IMR-90 (cell line): Measurements from ENCODE around the gene FOXC2.

Source experiments
- BHLHE40 ChIP-seq: fragments of 150-350 bp; IDR thresholded peaks from 2 replicates; pipeline ENCODE4 v1.6.1; 2016; ENCODE audit warnings: mild to moderate bottlenecking, low read depth, low read length
- CEBPB ChIP-seq: IDR thresholded peaks from 2 replicates; pipeline ENCODE4 v1.6.1; 2012; ENCODE audit warnings: low read depth, low read length, improper control_type of control experiment
- CHD1 ChIP-seq: IDR thresholded peaks from 2 replicates; pipeline ENCODE4 v1.6.1; 2012; ENCODE audit warnings: low read depth, low read length, improper control_type of control experiment
- CTCF ChIP-seq: conservative IDR thresholded peaks from 2 replicates; pipeline ENCODE4 v1.5.1; 2012; ENCODE audit warnings: mild to moderate bottlenecking, low read depth, low read length, improper control_type of control experiment
- ELK1 ChIP-seq: fragments of 150-350 bp; IDR thresholded peaks from 2 replicates; pipeline ENCODE4 v1.6.1; 2016; ENCODE audit warnings: low read depth, mild to moderate bottlenecking, low read length, moderate library complexity, borderline replicate concordance
- FOS ChIP-seq: fragments of 150-350 bp; IDR thresholded peaks from 2 replicates; pipeline ENCODE4 v1.6.1; 2016; ENCODE audit warnings: low read depth, low read length
- MAFK ChIP-seq: IDR thresholded peaks from 2 replicates; pipeline ENCODE4 v1.6.1; 2012; ENCODE audit warnings: low read depth, low read length, improper control_type of control experiment
- MAZ ChIP-seq: IDR thresholded peaks from 2 replicates; pipeline ENCODE4 v1.6.1; 2012; ENCODE audit warnings: low read depth, mild to moderate bottlenecking, low read length, improper control_type of control experiment, moderate library complexity, borderline replicate concordance
- MXI1 ChIP-seq: IDR thresholded peaks from 2 replicates; pipeline ENCODE4 v1.6.1; 2012; ENCODE audit warnings: low read depth, mild to moderate bottlenecking, low read length, moderate library complexity, borderline replicate concordance
- POLR2A ChIP-seq: IDR thresholded peaks from 2 replicates; pipeline ENCODE4 v1.6.1; 2012; ENCODE audit warnings: mild to moderate bottlenecking, low read depth, low read length
- RAD21 ChIP-seq: IDR thresholded peaks from 2 replicates; pipeline ENCODE4 v1.6.1; 2012; ENCODE audit warnings: low read length, improper control_type of control experiment
- RCOR1 ChIP-seq: IDR thresholded peaks from 2 replicates; pipeline ENCODE4 v1.6.1; 2012; ENCODE audit warnings: mild to moderate bottlenecking, low read length, improper control_type of control experiment; ENCODE audit not compliant: insufficient replicate concordance
- RFX5 ChIP-seq: IDR thresholded peaks from 2 replicates; pipeline ENCODE4 v1.8.0; 2012; ENCODE audit warnings: low read depth, mild to moderate bottlenecking, low read length, moderate library complexity
- SMC3 ChIP-seq: fragments of 150-350 bp; IDR thresholded peaks from 2 replicates; pipeline ENCODE4 v1.6.1; 2016; ENCODE audit warnings: low read depth, mild to moderate bottlenecking, antibody characterized with exemption, low read length, moderate library complexity

- TF ChIP-seq MAZ (no peak), POLR2A (no peak), CTCF (no peak), RFX5 (no peak), MXI1 (no peak), SMC3 (no peak), MAFK (peak; percentile 68), FOS (no peak), CHD1 (no peak), RCOR1 (no peak), ELK1 (no peak), CEBPB (no peak), BHLHE40 (no peak), RAD21 (no peak)
Measured at GRCh38 chr16:86611941-86612340, 45.3 kb downstream of the FOXC2 start.
